ENCODE data around the gene FAM171A1.
"Not testable (repeated sequence)": the region's sequence is repeated elsewhere in the genome, so short reads cannot be mapped to it uniquely, and the experiment has no call there.

The FAM171A1 gene

DNA sequence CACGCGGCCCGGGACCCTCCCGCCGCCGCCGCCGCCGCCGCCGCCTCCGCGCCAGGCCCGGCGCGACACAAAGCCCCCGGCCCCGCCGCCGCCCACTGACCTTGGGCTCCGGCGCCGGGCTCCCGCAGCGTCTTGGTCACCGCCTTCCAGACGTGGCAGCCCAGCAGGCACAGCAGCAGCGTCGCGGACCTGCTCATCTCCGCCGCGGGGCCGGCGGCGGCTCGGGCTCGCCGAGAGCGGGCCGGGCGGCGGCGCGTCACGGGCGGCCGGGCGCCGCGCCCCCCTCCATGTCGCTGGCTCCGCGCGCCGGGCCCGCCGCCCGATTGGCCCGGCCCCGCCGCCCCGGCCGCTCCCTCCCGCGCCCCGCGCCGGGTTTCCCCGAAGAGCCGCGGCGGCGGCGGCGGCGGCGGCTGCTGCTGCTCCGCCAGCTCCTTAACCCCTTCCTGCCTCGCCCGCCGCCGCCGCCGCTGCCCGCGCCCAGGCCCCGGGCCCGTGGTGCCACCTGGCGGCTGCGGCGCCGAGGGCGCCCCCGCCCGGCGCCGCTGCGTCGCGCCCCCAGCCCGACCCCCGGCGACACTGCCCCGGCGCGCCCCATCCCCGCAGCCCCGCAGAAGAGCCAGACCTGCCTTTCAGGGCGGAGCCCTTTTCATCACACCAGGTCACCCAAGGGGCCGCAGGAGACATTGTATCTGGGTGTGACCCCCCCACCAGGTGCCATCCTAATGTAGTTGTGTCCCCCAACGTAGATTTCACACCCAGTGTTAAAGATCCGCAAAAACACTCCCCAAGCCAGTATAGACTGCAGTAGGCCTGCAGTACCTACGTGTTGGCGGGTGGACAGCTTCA is at the start of gene FAM171A1:
Gene FAM171A1, minus strand, starts transcription at position 434 of the 846 bp plus-strand sequence. Its CDS starts 237 bp downstream, at position 197.
- DNase-seq, result no peak

- DNase-seq, result no peak
Measured at GRCh38 chr10:15420858-15421257, 49.8 kb upstream of the FAM171A1 start.

DNA sequence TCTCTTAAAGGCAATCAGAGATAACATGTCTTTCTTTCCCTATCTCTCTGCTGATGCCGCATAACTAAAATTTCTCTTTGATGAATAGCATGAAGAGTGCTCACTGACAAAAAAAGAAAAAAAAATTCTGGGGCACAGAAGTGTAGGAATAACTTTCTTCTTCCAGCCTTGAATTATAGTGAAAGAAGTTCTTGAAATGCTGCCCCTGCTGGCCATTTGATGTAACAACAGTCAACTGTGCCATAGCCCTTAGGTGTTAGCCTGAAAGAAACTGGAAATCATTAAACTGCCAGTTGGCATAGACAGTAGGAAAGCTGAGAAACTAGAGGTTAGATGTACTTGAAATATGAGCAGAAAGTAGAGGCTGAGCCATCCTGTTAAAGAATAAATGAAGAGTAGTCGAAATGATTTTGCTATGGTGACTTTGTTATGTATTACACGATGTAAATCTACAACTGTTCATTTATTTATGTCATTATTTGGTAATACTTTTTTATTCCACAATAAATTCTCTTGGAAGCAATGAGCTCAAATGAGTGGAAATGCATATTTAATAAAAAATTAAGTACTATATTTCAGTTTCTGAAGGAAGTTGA is 48.3 kb upstream of the FAM171A1 start:
- no peak for DNase-seq

DNA sequence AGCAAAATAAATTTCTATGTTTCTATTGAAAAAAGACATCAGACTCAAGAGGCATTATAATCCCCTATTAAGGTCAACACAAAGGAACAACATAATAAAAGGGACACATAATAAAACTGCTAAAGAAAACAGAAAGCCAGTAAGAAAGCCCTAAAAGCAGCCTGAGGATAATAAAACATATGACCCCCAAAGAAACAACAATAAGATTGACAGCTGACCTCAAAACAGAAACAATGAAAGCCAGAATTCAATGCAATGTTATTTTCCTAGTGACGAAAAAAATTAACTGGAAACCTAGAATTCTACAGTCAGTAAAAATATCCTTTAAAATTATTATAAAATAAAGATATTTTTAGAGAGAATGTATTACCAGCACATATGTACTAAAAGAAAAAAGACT is 44.9 kb upstream of the FAM171A1 start:
- DNase-seq, result no peak

- no peak for DNase-seq
Measured at GRCh38 chr10:15411010-15411409, 39.9 kb upstream of the FAM171A1 start.

DNA sequence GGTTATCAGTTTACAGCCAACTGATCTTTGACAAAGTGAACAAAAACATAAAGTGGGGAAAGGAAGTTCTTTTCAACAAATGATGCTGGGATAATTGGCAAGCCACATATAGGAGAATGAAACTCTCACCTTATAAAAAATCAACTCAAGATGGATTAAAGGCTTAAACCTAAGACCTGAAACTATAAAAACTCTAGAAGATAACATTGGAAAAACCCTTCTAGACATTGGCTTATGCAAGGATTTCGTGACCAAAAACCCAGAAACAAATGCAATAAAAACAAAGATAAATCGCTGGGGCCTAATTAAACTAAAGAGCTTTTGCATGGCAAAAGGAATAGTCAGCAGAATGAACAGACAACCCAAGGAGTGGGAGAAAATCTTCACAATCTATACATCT is 38.3 kb upstream of the FAM171A1 start:
- DNase-seq, result not testable (repeated sequence)

- DNase-seq, result no peak
Measured at GRCh38 chr10:15408557-15408956, 37.5 kb upstream of the FAM171A1 start.

DNA sequence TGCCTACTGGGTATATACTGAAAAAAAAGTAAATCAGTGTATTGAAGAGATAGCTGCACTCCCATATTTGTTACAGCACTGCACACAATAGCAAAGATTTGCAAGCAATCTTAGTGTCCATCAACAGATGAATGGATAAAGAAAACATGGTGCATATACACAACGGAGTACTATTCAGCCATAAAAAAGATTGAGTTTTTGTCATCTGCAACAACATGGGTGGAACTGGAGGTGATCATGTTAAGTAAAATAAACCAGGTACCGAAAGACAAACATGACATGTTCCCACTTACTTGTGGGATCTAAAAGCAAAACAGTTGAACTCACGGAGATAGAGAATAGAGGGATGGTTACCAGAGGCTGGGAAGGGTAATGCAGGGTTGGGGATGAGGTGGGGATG is 34.2 kb upstream of the FAM171A1 start:
- no peak for DNase-seq

- DNase-seq, result no peak
Measured at GRCh38 chr10:15401382-15401781, 30.3 kb upstream of the FAM171A1 start.

- DNase-seq, result not testable (repeated sequence)
Measured at GRCh38 chr10:15400461-15400860, 29.4 kb upstream of the FAM171A1 start.

GRCh38 chr10:15399060-15399661 is 28.1 kb upstream of the FAM171A1 start:
- no peak for DNase-seq

GRCh38 chr10:15395935-15396334 is 24.8 kb upstream of the FAM171A1 start:
- no peak for DNase-seq

- no peak for DNase-seq
Measured at GRCh38 chr10:15393139-15393825, 22.2 kb upstream of the FAM171A1 start.

DNA sequence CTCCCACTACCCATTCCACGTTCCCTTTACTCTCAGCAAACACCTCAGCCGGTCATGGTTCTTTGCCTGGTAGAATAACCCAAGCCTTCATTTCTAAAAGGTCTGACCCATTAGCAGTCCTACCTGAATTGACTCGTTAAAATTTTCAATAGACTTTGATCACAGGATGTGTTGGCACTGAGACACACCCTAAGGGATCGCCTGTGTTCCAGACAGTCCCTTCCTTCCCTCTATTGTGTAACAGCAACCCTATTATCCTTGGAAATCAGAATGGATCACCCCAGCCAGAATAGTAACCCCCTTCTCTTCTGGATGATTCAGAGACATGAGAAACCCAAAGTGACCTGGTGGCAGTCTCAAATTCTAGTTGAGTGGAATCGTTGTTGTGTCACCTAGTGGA is 20.4 kb upstream of the FAM171A1 start:
- DNase-seq, result no peak

DNA sequence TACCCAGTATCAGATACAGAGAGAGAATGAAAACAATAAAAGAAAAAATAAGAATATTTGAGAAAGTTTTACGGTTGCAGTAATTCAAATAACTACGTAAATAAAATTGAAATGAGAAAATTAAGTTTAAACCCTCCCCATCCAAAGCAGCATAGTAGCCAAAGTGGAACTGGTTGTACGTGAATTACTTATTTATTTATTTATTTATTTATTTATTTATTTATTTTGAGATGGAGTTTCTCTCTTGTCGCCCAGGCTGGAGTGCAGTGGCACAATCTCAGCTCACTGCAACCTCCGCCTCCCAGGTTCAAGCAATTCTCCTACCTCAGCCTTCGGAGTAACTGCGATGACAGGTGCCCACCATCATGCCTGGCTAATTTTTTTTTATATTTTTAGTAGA is 17.1 kb upstream of the FAM171A1 start:
- DNase-seq, result not testable (repeated sequence)

DNA sequence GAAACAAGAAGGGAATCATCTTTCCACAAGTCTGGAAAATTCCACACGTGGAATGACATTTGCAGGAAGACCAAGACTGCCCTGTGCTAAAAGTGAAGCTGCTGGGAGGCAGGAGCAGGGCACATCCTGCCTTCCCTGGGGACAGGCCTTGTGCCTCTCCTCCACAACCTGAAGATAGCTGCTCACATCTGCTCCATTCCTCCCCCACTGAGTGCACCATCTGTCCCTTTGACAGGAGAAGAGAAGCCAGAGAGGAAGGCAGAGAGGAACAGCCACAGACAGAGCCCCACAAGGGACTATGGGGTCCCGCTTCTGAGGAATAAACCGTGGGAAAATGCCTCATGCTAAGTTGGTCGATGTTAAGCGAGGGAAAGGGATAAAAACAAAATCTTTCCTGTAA is 15.9 kb upstream of the FAM171A1 start:
- no peak for DNase-seq

DNA sequence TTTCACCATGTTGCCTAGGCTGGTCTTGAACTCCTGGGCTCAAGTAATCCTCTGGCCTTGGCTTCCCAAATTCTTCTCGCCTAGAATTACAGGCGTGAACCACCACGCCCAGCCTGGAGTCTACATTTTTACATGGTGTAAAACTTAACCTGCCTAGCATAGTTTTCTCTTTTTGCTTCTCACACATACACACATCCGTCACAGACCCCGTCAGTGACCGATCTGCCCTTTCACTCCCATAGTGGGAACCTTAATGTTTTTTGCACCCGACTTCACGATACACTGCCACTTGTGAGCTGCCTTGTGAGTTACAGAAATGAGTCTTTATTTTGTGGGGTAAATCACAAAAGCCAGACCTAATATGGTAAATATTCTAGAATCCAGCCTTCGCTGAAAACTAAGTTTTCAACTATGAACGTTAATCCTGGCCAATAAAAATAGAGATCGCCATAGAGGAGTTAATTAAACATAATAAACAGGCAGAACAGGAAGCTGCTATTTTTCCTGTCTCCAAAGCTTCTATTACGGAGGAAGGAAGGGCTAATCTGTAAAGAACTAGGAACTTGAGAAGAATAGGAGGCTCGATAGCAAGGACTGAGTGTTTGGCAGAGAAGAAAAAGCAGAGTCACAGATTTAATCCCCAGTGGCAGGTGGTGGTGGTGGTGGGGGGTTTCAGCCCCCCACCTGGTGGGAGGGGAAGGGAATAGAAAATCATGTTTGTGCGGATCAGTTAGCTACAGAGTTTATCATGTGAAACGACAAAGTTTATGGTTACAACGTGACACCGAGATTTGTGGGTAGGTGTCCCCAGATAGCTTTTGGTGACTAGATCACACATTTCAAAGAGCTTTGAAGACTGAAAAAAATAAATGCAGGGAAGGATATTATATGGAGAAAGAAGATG is 14.7 kb upstream of the FAM171A1 start:
- DNase-seq, result no peak

DNA sequence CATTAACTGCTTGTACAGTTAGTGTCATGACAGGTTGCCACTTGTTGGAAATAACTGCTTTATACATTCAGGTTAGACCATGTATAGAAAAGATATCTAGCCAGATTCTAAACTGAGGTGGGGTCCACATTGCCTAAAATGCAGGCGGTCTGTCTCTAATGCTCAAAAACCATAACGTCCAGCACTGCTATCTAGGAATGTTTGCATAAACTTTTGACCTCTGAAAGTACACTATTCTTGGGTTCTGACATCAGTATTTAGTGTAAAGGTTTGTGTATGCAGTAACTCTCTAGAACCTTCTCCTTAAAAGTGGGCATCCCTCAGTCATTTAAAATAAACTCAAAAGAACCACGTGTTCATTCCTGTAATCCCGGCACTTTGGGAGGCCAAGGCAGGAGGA is 10.3 kb upstream of the FAM171A1 start:
- DNase-seq, result no peak

- no peak for DNase-seq
Measured at GRCh38 chr10:15379078-15379477, 8.0 kb upstream of the FAM171A1 start.

DNA sequence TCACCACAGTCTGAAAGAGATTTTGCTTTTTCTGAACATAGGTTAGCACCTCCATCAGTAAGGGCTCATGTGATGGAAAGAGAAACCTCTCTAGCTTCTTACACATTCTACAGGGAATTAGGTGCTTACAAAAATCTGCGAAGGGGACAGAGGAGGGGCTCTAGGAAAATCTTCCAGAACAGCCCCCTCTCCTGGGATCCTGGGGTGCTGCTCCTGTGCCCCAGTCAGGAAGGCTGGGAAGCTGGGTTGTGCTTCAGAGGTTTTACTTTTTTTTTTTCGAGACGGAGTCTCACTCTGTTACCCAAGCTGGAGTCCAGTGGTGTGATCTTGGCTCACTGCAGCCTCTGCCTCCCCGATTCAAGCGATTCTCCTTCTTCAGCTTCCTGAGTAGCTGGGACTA is 7.5 kb upstream of the FAM171A1 start:
- no peak for DNase-seq

DNA sequence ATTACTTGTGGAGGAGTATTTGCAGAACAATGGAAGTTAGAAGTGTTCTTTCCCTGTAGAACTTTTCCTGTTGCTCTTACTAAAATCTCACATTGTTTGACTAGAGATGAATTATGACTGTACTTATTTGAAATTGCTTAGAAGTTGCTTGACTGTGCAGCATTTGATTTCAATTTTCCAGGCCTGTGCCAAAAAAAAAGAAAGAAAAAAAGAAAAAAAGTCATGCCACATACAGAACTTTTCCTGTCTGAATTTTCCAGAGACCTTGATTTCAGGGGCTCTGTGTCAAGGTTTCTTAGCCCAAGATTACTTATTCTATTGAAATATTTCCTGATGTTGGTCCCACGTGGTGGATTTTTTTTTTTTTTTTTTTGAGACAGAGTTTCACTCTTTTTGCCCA is 3.5 kb upstream of the FAM171A1 start:
- DNase-seq, result no peak

- DNase-seq, result no peak
Measured at GRCh38 chr10:15374156-15374555, 3.1 kb upstream of the FAM171A1 start.

Data from cortex of kidney (tissue), 1 donor.